ENCODE measurements around the gene TGFB1. TPM values are rescaled to one million over a fixed set of nuclear protein-coding genes. Genes with fewer than 3 reads are reported as not detected.
"Not testable (repeated sequence)": the region's sequence is repeated elsewhere in the genome, so short reads cannot be mapped to it uniquely, and the experiment has no call there.

TGFB1 gene
- 13.6 and 18.3 TPM in 2 replicates for total RNA-seq (2014; rRNA removed; shearing (Covaris generic))

GRCh38 chr19:41353466-41354342 lies at the start of gene TGFB1:
Gene TGFB1, minus strand, starts transcription at chr19:41353922. Its CDS starts 878 bp downstream, at chr19:41353044.
- peak; percentile 82 for DNase-seq (ENCODE audit: low spot score)

GRCh38 chr19:41402010-41402409 lies 48.3 kb upstream of the TGFB1 start:
- no peak for DNase-seq (ENCODE audit: low spot score)

- DNase-seq (ENCODE audit: low spot score) = no peak
Measured at GRCh38 chr19:41401483-41401882, 47.8 kb upstream of the TGFB1 start.

GRCh38 chr19:41399525-41399924 lies 45.8 kb upstream of the TGFB1 start:
- DNase-seq (ENCODE audit: low spot score) = no peak

- DNase-seq (ENCODE audit: low spot score) = no peak
Measured at GRCh38 chr19:41399091-41399490, 45.4 kb upstream of the TGFB1 start.

GRCh38 chr19:41398598-41398997 lies 44.9 kb upstream of the TGFB1 start:
- DNase-seq (ENCODE audit: low spot score) = no peak

- no peak for DNase-seq (ENCODE audit: low spot score)
Measured at GRCh38 chr19:41398050-41398418, 44.3 kb upstream of the TGFB1 start.

- DNase-seq (ENCODE audit: low spot score) = peak; percentile 100
Measured at GRCh38 chr19:41397086-41398049, 43.6 kb upstream of the TGFB1 start, which contains the start of the genes BCKDHA and EXOSC5. Gene BCKDHA, plus strand, starts transcription at chr19:41397818. Its CDS starts 10 bp downstream, at chr19:41397828. Gene EXOSC5, minus strand, starts transcription at chr19:41397359. Its CDS starts 31 bp downstream, at chr19:41397328.

- DNase-seq (ENCODE audit: low spot score) = no peak
Measured at GRCh38 chr19:41395355-41395754, 41.6 kb upstream of the TGFB1 start.

- no peak for DNase-seq (ENCODE audit: low spot score)
Measured at GRCh38 chr19:41392775-41393174, 39.1 kb upstream of the TGFB1 start.

GRCh38 chr19:41391618-41392017 lies 37.9 kb upstream of the TGFB1 start:
- DNase-seq (ENCODE audit: low spot score) = no peak

- no peak for DNase-seq (ENCODE audit: low spot score)
Measured at GRCh38 chr19:41386442-41386841, 32.7 kb upstream of the TGFB1 start.

GRCh38 chr19:41384351-41384750 lies 30.6 kb upstream of the TGFB1 start:
- DNase-seq (ENCODE audit: low spot score) = no peak

GRCh38 chr19:41381536-41381935 lies 27.8 kb upstream of the TGFB1 start:
- DNase-seq (ENCODE audit: low spot score) = not testable (repeated sequence)

GRCh38 chr19:41377977-41378709 lies 24.4 kb upstream of the TGFB1 start:
- no peak for DNase-seq (ENCODE audit: low spot score)

- DNase-seq (ENCODE audit: low spot score) = no peak
Measured at GRCh38 chr19:41376998-41377365, 23.3 kb upstream of the TGFB1 start.

GRCh38 chr19:41376241-41376997 lies 22.7 kb upstream of the TGFB1 start, which contains the start of gene TMEM91:
Gene TMEM91, plus strand, starts transcription at chr19:41376533. Its CDS starts 1,777 bp downstream, at chr19:41378310.
- DNase-seq (ENCODE audit: low spot score) = no peak

GRCh38 chr19:41373993-41374392 lies 20.3 kb upstream of the TGFB1 start:
- peak; percentile 74 for DNase-seq (ENCODE audit: low spot score)

- DNase-seq (ENCODE audit: low spot score) = no peak
Measured at GRCh38 chr19:41372501-41372900, 18.8 kb upstream of the TGFB1 start.

GRCh38 chr19:41371541-41371940 lies 17.8 kb upstream of the TGFB1 start:
- DNase-seq (ENCODE audit: low spot score) = no peak

- DNase-seq (ENCODE audit: low spot score) = not testable (repeated sequence)
Measured at GRCh38 chr19:41371119-41371518, 17.4 kb upstream of the TGFB1 start.
